Measurements from ENCODE around the gene CD7.

The CD7 gene

GRCh38 chr17:82309656-82310570 is 7.5 kb downstream of the CD7 start:
- no peak overlapping the region for H3K9ac ChIP-seq (ENCODE audit: low read length)
- no peaks in the 10 kb centered on the region; the same call in 1 of the 2 replicates for H3K27me3 ChIP-seq (ENCODE audit: control insufficient read depth, insufficient read depth, low read length)
- no peak overlapping the region for H3K27ac ChIP-seq (ENCODE audit: low read depth, low read length)

GRCh38 chr17:82305727-82306300 is 11.6 kb downstream of the CD7 start:
- no peak overlapping the region for H3K4me3 ChIP-seq (ENCODE audit: low read depth, low read length)
- no peak overlapping the region for H3K9ac ChIP-seq (ENCODE audit: low read length)
- no peak overlapping the region for H3K27ac ChIP-seq (ENCODE audit: low read depth, low read length)
- H3K36me3 ChIP-seq (ENCODE audit: control insufficient read depth, insufficient read depth, low read length): no peaks in the 10 kb centered on the region
- H3K27me3 ChIP-seq (ENCODE audit: control insufficient read depth, insufficient read depth, low read length): no peaks in the 10 kb centered on the region; the same call in 1 of the 2 replicates
- peaks cover 2% of the 10 kb centered on the region; the same call in 1 of the 2 replicates for H3K4me1 ChIP-seq (ENCODE audit: control insufficient read depth, insufficient read depth, low read length)
- no peaks in the 10 kb centered on the region for H3K9me3 ChIP-seq (ENCODE audit: control insufficient read depth, insufficient read depth, low read depth, low read length)

More at GRCh38 chr17:82309656-82310570, 7.5 kb downstream of the CD7 start:
- H3K9me3 ChIP-seq (ENCODE audit: control insufficient read depth, insufficient read depth, low read depth, low read length): no peaks in the 10 kb centered on the region
- H3K36me3 ChIP-seq (ENCODE audit: control insufficient read depth, insufficient read depth, low read length): no peaks in the 10 kb centered on the region
- no peaks in the 10 kb centered on the region for H3K4me1 ChIP-seq (ENCODE audit: control insufficient read depth, insufficient read depth, low read length)
- no peak overlapping the region for H3K4me3 ChIP-seq (ENCODE audit: low read depth, low read length)

- no peaks in the 10 kb centered on the region for H3K9me3 ChIP-seq (ENCODE audit: control insufficient read depth, insufficient read depth, low read depth, low read length)
- H3K4me1 ChIP-seq (ENCODE audit: control insufficient read depth, insufficient read depth, low read length): peaks cover 2% of the 10 kb centered on the region; the same call in 1 of the 2 replicates
- no peak overlapping the region for H3K9ac ChIP-seq (ENCODE audit: low read length)
- H3K27me3 ChIP-seq (ENCODE audit: control insufficient read depth, insufficient read depth, low read length): no peaks in the 10 kb centered on the region; the same call in 1 of the 2 replicates
- H3K27ac ChIP-seq (ENCODE audit: low read depth, low read length): no peak overlapping the region
- H3K4me3 ChIP-seq (ENCODE audit: low read depth, low read length): no peak overlapping the region
- no peaks in the 10 kb centered on the region for H3K36me3 ChIP-seq (ENCODE audit: control insufficient read depth, insufficient read depth, low read length)
Observed at GRCh38 chr17:82304826-82305726, 12.3 kb downstream of the CD7 start.

DNA sequence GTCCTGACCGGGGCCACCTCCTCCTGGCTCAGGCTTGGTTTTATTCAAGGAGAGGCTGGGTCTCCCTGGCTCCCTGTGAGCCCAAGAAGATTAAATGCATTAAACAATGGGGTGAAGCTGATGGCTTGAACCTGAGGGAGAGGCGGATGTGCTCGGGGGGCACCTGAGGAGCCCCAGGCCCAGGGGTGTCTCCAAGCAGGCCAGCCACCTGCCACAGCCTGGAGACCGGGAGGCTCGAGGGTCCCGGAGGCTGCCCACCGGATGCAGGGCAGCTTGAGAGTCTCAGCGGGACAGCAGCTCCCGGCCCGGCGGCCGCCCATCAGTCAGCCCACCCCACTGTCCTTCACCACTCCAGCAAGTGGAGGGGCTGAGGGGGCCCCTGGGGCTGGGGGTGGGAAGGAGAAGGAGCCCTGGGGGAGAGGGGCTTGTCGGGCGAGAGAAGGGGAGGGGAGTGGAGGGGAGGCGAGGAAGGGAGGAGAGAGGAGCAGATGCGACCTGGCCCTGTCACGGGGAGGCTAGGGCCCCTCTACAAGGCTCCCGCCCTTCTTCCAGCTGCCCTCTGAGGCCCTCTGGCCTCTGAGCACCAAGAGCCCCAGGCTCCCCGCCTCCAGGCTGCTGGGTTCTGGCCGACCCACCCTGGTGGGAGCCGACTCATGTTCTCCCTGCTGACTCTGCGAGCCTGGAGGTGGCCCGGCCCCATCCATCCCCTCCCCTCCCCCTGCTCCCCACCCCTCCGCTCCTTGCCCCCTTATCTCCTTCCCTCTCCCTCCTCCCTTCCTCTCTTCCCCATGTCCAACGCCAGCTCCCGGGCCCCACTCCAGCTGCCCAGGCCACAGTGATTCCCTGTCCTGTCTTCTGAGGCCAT is 13.2 kb downstream of the CD7 start:
- Histone ChIP-seq H3K9ac (ENCODE audit: low read length) (no peak overlapping the region), H3K4me3 (ENCODE audit: low read depth, low read length) (no peak overlapping the region), H3K9me3 (ENCODE audit: control insufficient read depth, insufficient read depth, low read depth, low read length) (no peaks in the 10 kb centered on the region), H3K27ac (ENCODE audit: low read depth, low read length) (no peak overlapping the region), H3K36me3 (ENCODE audit: control insufficient read depth, insufficient read depth, low read length) (no peaks in the 10 kb centered on the region), H3K27me3 (ENCODE audit: control insufficient read depth, insufficient read depth, low read length) (no peaks in the 10 kb centered on the region; the same call in 1 of the 2 replicates), H3K4me1 (ENCODE audit: control insufficient read depth, insufficient read depth, low read length) (peaks cover 2% of the 10 kb centered on the region; the same call in 1 of the 2 replicates)

- peaks cover 2% of the 10 kb centered on the region; the same call in 1 of the 2 replicates for H3K4me1 ChIP-seq (ENCODE audit: control insufficient read depth, insufficient read depth, low read length)
- H3K4me3 ChIP-seq (ENCODE audit: low read depth, low read length): no peak overlapping the region
- no peak overlapping the region for H3K9ac ChIP-seq (ENCODE audit: low read length)
- H3K27me3 ChIP-seq (ENCODE audit: control insufficient read depth, insufficient read depth, low read length): no peaks in the 10 kb centered on the region; the same call in 1 of the 2 replicates
- H3K9me3 ChIP-seq (ENCODE audit: control insufficient read depth, insufficient read depth, low read depth, low read length): no peaks in the 10 kb centered on the region
- no peak overlapping the region for H3K27ac ChIP-seq (ENCODE audit: low read depth, low read length)
- no peaks in the 10 kb centered on the region for H3K36me3 ChIP-seq (ENCODE audit: control insufficient read depth, insufficient read depth, low read length)
Observed at GRCh38 chr17:82302991-82303943, 14.1 kb downstream of the CD7 start.

DNA sequence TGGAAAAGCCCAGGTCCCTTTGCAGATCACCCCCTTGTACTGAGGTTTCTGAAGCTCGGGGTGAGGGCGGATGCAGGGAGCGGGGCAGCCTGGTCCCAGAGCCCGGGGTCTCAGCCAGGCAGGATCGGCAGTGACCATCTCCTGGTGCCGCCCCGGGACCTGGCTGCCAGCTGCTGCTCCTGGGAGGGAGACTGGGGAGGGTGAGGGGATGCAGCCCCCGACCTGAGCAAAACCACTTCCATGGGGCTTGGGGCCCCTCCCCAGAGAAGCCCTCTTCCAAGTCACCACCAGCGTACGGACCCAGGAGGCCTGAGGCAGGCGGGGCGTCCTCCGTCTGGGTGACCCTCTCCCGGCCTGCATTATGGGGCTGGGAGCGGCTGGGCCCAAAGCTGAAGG is 14.8 kb downstream of the CD7 start:
- H3K4me3 ChIP-seq (ENCODE audit: low read depth, low read length): no peak overlapping the region
- peaks cover 2% of the 10 kb centered on the region; the same call in 1 of the 2 replicates for H3K4me1 ChIP-seq (ENCODE audit: control insufficient read depth, insufficient read depth, low read length)
- no peaks in the 10 kb centered on the region for H3K36me3 ChIP-seq (ENCODE audit: control insufficient read depth, insufficient read depth, low read length)
- H3K9me3 ChIP-seq (ENCODE audit: control insufficient read depth, insufficient read depth, low read depth, low read length): no peaks in the 10 kb centered on the region
- peaks cover 6% of the 10 kb centered on the region; the same call in 1 of the 2 replicates for H3K27me3 ChIP-seq (ENCODE audit: control insufficient read depth, insufficient read depth, low read length)
- H3K9ac ChIP-seq (ENCODE audit: low read length): no peak overlapping the region
- no peak overlapping the region for H3K27ac ChIP-seq (ENCODE audit: low read depth, low read length)

- H3K4me3 ChIP-seq (ENCODE audit: low read depth, low read length): no peak overlapping the region
- H3K36me3 ChIP-seq (ENCODE audit: control insufficient read depth, insufficient read depth, low read length): no peaks in the 10 kb centered on the region
- H3K9ac ChIP-seq (ENCODE audit: low read length): no peak overlapping the region
- H3K27me3 ChIP-seq (ENCODE audit: control insufficient read depth, insufficient read depth, low read length): peaks cover 11% of the 10 kb centered on the region; the same call in 1 of the 2 replicates
- no peaks in the 10 kb centered on the region for H3K9me3 ChIP-seq (ENCODE audit: control insufficient read depth, insufficient read depth, low read depth, low read length)
- no peak overlapping the region for H3K27ac ChIP-seq (ENCODE audit: low read depth, low read length)
- peaks cover 7% of the 10 kb centered on the region; the same call in 1 of the 2 replicates for H3K4me1 ChIP-seq (ENCODE audit: control insufficient read depth, insufficient read depth, low read length)
Observed at GRCh38 chr17:82301916-82302567, 15.4 kb downstream of the CD7 start.

DNA sequence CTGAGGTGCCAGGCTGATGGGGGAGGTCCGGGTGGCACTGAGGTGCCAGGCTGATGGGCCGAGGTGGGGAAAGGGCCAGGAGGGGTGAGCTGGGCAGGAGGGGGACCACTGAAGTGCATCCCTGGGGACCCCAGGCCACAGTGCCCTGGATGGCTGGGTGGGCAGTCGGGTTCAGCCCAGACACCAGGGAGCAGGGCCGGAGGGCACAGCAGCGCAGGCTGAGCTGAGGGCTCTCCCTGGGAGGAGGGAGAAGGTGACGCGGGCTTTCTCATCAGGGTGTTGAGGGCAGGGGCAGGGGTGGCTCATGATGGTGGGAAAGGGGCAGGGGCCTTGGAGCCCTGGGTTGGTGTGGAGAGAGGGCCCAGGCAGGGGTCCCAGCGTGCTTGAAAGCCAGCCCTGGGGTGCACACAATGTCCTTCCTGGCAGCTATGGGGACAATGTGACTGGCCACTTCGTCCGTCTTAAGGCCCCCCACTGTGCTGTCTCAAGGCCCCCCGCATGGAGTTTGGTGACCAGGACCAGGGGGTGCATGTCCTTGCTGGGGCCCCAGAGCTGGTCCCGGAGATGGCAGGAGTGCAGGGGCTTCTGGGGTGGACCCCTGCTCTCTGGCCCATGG is 16.0 kb downstream of the CD7 start:
- Histone ChIP-seq H3K4me1 (ENCODE audit: control insufficient read depth, insufficient read depth, low read length) (peaks cover 7% of the 10 kb centered on the region; the same call in 1 of the 2 replicates), H3K4me3 (ENCODE audit: low read depth, low read length) (no peak overlapping the region), H3K36me3 (ENCODE audit: control insufficient read depth, insufficient read depth, low read length) (no peaks in the 10 kb centered on the region), H3K27me3 (ENCODE audit: control insufficient read depth, insufficient read depth, low read length) (peaks cover 17% of the 10 kb centered on the region; the same call in 1 of the 2 replicates), H3K27ac (ENCODE audit: low read depth, low read length) (no peak overlapping the region), H3K9me3 (ENCODE audit: control insufficient read depth, insufficient read depth, low read depth, low read length) (no peaks in the 10 kb centered on the region), H3K9ac (ENCODE audit: low read length) (no peak overlapping the region)
